Measurements from ENCODE around the gene SIAE. TPM values are rescaled to one million over a fixed set of nuclear protein-coding genes. Genes with fewer than 3 reads are reported as not detected.

SIAE gene
- total and polyA plus RNA-seq, 2 donors (not counting 1 experiment from before 2014, with no cell fraction given), result 28.9 to 67.0 TPM

DNA sequence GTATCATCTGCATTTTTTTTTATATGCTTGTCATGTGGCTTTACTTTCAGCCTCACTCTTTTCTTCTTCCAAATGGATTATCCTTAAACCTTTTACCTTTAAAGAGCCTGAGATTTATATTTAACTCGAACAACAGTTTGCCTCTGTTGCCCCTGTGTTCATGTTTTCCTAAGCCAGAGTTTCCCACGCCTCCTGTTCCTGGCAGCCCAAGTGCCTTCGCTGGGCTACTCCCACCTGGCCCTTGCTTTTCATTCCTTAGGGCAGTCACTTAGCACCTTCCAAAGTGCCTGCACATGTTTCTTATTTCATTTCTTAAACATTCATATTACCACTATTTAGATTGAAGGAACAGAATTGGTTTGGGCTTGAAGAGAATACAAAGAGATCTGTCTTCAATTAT lies 37.6 kb downstream of the SIAE start:
- no peak overlapping the region for H3K27ac ChIP-seq (ENCODE audit: insufficient read depth, low read length)
- no peak for DNase-seq (ENCODE audit: low read depth in 2 of 2)
- no peaks in the 10 kb centered on the region for H3K79me2 ChIP-seq (ENCODE audit: control insufficient read depth, insufficient read depth, low read length)
- peaks cover 5% of the 10 kb centered on the region for H3K36me3 ChIP-seq (ENCODE audit: control insufficient read depth, insufficient read depth, low read length)
- no peak overlapping the region for H3K9ac ChIP-seq (ENCODE audit: insufficient read depth, low read length)
- H3K4me2 ChIP-seq (ENCODE audit: extremely low read depth, insufficient read depth, low read length), result no peak overlapping the region
- H3K27me3 ChIP-seq (ENCODE audit: control insufficient read depth, insufficient read depth, low read length), result no peaks in the 10 kb centered on the region
- H3K9me3 ChIP-seq (ENCODE audit: control insufficient read depth, insufficient read depth, low read depth, low read length), result no peaks in the 10 kb centered on the region
- no peak for TF ChIP-seq EZH2 (IDR thresholded peaks at IDR 0.05; ENCODE audit: low read length, missing control alignments)
- no peaks in the 10 kb centered on the region for H4K20me1 ChIP-seq (ENCODE audit: control insufficient read depth, extremely low read depth, insufficient read depth, low read length)
- H3K4me1 ChIP-seq (ENCODE audit: control insufficient read depth, extremely low read depth, insufficient read depth, low read length), result no peaks in the 10 kb centered on the region
- no peak overlapping the region for H2AFZ ChIP-seq (ENCODE audit: low read length)
- H3K4me3 ChIP-seq (replicated peaks in 1 of 4; ENCODE audit: control extremely low read depth in 1 of 4, insufficient read depth in 1 of 4, low read depth in 3 of 4, low read length in 4 of 4), result no peak overlapping the region

GRCh38 chr11:124633355-124633754 lies 40.2 kb downstream of the SIAE start:
- no peak overlapping the region for H2AFZ ChIP-seq (ENCODE audit: low read length)
- H3K9ac ChIP-seq (ENCODE audit: insufficient read depth, low read length), result no peak overlapping the region
- H4K20me1 ChIP-seq (ENCODE audit: control insufficient read depth, extremely low read depth, insufficient read depth, low read length), result no peaks in the 10 kb centered on the region
- no peak overlapping the region for H3K4me2 ChIP-seq (ENCODE audit: extremely low read depth, insufficient read depth, low read length)
- H3K4me1 ChIP-seq (ENCODE audit: control insufficient read depth, extremely low read depth, insufficient read depth, low read length), result no peaks in the 10 kb centered on the region
- H3K9me3 ChIP-seq (ENCODE audit: control insufficient read depth, insufficient read depth, low read depth, low read length), result no peaks in the 10 kb centered on the region
- H3K27ac ChIP-seq (ENCODE audit: insufficient read depth, low read length), result no peak overlapping the region
- H3K4me3 ChIP-seq (replicated peaks in 1 of 4; ENCODE audit: control extremely low read depth in 1 of 4, insufficient read depth in 1 of 4, low read depth in 3 of 4, low read length in 4 of 4), result no peak overlapping the region
- no peaks in the 10 kb centered on the region for H3K79me2 ChIP-seq (ENCODE audit: control insufficient read depth, insufficient read depth, low read length)
- H3K27me3 ChIP-seq (ENCODE audit: control insufficient read depth, insufficient read depth, low read length), result no peaks in the 10 kb centered on the region
- no peak for DNase-seq (ENCODE audit: low read depth in 2 of 2)
- TF ChIP-seq, protein P1, sequence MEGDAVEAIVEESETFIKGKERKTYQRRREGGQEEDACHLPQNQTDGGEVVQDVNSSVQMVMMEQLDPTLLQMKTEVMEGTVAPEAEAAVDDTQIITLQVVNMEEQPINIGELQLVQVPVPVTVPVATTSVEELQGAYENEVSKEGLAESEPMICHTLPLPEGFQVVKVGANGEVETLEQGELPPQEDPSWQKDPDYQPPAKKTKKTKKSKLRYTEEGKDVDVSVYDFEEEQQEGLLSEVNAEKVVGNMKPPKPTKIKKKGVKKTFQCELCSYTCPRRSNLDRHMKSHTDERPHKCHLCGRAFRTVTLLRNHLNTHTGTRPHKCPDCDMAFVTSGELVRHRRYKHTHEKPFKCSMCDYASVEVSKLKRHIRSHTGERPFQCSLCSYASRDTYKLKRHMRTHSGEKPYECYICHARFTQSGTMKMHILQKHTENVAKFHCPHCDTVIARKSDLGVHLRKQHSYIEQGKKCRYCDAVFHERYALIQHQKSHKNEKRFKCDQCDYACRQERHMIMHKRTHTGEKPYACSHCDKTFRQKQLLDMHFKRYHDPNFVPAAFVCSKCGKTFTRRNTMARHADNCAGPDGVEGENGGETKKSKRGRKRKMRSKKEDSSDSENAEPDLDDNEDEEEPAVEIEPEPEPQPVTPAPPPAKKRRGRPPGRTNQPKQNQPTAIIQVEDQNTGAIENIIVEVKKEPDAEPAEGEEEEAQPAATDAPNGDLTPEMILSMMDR (conservative IDR thresholded peaks at IDR 0.05 in 1 of 2, IDR thresholded peaks at IDR 0.05 in 1 of 2; ENCODE audit: low read depth in 1 of 2, low read length in 2 of 2), result peak; percentile 25 to 42
- no peak for TF ChIP-seq EZH2 (IDR thresholded peaks at IDR 0.05; ENCODE audit: low read length, missing control alignments)
- H3K36me3 ChIP-seq (ENCODE audit: control insufficient read depth, insufficient read depth, low read length), result peaks cover 5% of the 10 kb centered on the region

GRCh38 chr11:124629961-124630360 lies 43.6 kb downstream of the SIAE start:
- H3K9ac ChIP-seq (ENCODE audit: insufficient read depth, low read length), result no peak overlapping the region
- DNase-seq (ENCODE audit: low read depth in 2 of 2), result no peak
- H3K27me3 ChIP-seq (ENCODE audit: control insufficient read depth, insufficient read depth, low read length), result no peaks in the 10 kb centered on the region
- H3K9me3 ChIP-seq (ENCODE audit: control insufficient read depth, insufficient read depth, low read depth, low read length), result no peaks in the 10 kb centered on the region
- peaks cover 9% of the 10 kb centered on the region for H3K79me2 ChIP-seq (ENCODE audit: control insufficient read depth, insufficient read depth, low read length)
- H2AFZ ChIP-seq (ENCODE audit: low read length), result no peak overlapping the region
- no peak overlapping the region for H3K4me3 ChIP-seq (replicated peaks in 1 of 4; ENCODE audit: control extremely low read depth in 1 of 4, insufficient read depth in 1 of 4, low read depth in 3 of 4, low read length in 4 of 4)
- H3K4me2 ChIP-seq (ENCODE audit: extremely low read depth, insufficient read depth, low read length), result no peak overlapping the region
- H4K20me1 ChIP-seq (ENCODE audit: control insufficient read depth, extremely low read depth, insufficient read depth, low read length), result no peaks in the 10 kb centered on the region
- TF ChIP-seq, protein P1 (conservative IDR thresholded peaks at IDR 0.05 in 1 of 2, IDR thresholded peaks at IDR 0.05 in 1 of 2; ENCODE audit: low read depth in 1 of 2, low read length in 2 of 2), result no peak
- TF ChIP-seq EZH2 (IDR thresholded peaks at IDR 0.05; ENCODE audit: low read length, missing control alignments), result no peak
- H3K4me1 ChIP-seq (ENCODE audit: control insufficient read depth, extremely low read depth, insufficient read depth, low read length), result no peaks in the 10 kb centered on the region
- no peak overlapping the region for H3K27ac ChIP-seq (ENCODE audit: insufficient read depth, low read length)
- H3K36me3 ChIP-seq (ENCODE audit: control insufficient read depth, insufficient read depth, low read length), result peaks cover 9% of the 10 kb centered on the region

All from fibroblast of lung (primary cell).